Measurements from ENCODE around the gene RUNX3.

DNA sequence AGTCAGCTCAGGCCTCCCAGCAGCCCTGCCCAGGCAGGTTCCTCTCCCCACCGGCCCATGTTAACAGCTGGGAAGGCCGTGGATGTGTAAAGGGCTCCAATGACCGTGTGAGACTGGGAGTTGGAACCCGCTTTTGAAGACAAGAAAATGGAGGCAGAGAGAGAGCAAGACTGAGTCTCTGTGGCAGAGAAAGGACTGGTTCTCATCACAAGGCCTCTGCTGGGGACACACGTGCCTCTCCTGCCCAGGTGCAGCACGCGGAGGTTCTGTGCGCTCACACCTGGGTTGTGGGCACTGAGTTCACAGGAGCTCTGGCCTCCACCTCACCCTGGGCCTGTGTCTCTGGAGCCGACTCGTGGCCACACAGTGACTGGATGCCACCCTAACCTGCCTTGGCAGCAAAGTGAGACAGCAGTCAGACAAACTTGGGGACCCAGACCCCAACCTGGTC, 27.0 kb downstream of the RUNX3 start:
- TF ChIP-seq, protein P1, sequence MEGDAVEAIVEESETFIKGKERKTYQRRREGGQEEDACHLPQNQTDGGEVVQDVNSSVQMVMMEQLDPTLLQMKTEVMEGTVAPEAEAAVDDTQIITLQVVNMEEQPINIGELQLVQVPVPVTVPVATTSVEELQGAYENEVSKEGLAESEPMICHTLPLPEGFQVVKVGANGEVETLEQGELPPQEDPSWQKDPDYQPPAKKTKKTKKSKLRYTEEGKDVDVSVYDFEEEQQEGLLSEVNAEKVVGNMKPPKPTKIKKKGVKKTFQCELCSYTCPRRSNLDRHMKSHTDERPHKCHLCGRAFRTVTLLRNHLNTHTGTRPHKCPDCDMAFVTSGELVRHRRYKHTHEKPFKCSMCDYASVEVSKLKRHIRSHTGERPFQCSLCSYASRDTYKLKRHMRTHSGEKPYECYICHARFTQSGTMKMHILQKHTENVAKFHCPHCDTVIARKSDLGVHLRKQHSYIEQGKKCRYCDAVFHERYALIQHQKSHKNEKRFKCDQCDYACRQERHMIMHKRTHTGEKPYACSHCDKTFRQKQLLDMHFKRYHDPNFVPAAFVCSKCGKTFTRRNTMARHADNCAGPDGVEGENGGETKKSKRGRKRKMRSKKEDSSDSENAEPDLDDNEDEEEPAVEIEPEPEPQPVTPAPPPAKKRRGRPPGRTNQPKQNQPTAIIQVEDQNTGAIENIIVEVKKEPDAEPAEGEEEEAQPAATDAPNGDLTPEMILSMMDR (IDR thresholded peaks at IDR 0.05) = no peak
- no peak for TF ChIP-seq POLR2A (IDR thresholded peaks at IDR 0.05)

All from uterus (tissue), 2 donors.